KMS-11 (cell line): ENCODE results near the gene ASB14.

Experiments
- H2AFZ ChIP-seq: fragments of 200-600 bp; sonication (generic); 2 replicates; pipeline ENCODE4 v1.6.1; 2016; ENCODE audit warnings: antibody characterized with exemption, mixed run types, low read depth
- H3K27ac ChIP-seq: fragments of 200-600 bp; sonication (generic); 2 replicates; pipeline ENCODE4 v1.6.1; 2016; ENCODE audit warnings: mild to moderate bottlenecking, mixed run types
- H3K27me3 ChIP-seq: fragments of 200-600 bp; sonication (generic); 2 replicates; pipeline ENCODE4 v1.6.1; 2017; ENCODE audit warnings: mild to moderate bottlenecking, low read depth, mixed run types, moderate library complexity; ENCODE audit not compliant: insufficient read depth
- H3K36me3 ChIP-seq: fragments of 200-600 bp; sonication (generic); 2 replicates; pipeline ENCODE4 v1.6.1; 2017; ENCODE audit warnings: mild to moderate bottlenecking, mixed run types; ENCODE audit not compliant: insufficient read depth
- H3K4me1 ChIP-seq: fragments of 200-600 bp; sonication (generic); 2 replicates; pipeline ENCODE4 v1.6.1; 2016; ENCODE audit warnings: mild to moderate bottlenecking, low read depth, mixed run types; ENCODE audit not compliant: poor library complexity, severe bottlenecking
- H3K4me2 ChIP-seq: fragments of 200-600 bp; sonication (generic); 2 replicates; pipeline ENCODE4 v1.7.0; 2016; ENCODE audit warnings: mild to moderate bottlenecking, mixed run types
- H3K4me3 ChIP-seq: fragments of 200-600 bp; sonication (generic); IDR thresholded peaks from 2 replicates; pipeline ENCODE4 v1.6.1; 2017; ENCODE audit warnings: low read depth, low read length, mixed read lengths; ENCODE audit not compliant: insufficient read depth
- H3K79me2 ChIP-seq: fragments of 200-600 bp; sonication (generic); 2 replicates; pipeline ENCODE4 v1.6.1; 2016; ENCODE audit warnings: low read depth, mixed run types; ENCODE audit not compliant: insufficient read depth
- H3K9ac ChIP-seq: fragments of 200-600 bp; sonication (generic); 2 replicates; pipeline ENCODE4 v1.6.1; 2016; ENCODE audit warnings: mild to moderate bottlenecking, mixed run types
- H4K20me1 ChIP-seq: fragments of 200-600 bp; sonication (generic); 2 replicates; pipeline ENCODE4 v1.6.1; 2016; ENCODE audit warnings: mild to moderate bottlenecking, mixed run types; ENCODE audit not compliant: insufficient read depth
- TF ChIP-seq, protein P1 (sequence below): fragments of 200-600 bp; sonication (generic); conservative IDR thresholded peaks from 2 replicates; pipeline ENCODE4 v1.6.1; 2017; ENCODE audit warnings: low read depth, mild to moderate bottlenecking, antibody characterized with exemption, low read length, moderate library complexity, mixed read lengths

Gene ASB14

GRCh38 chr3:57279685-57280084 lies 12.8 kb downstream of the ASB14 start:
- H4K20me1 ChIP-seq, result no peaks in the 10 kb centered on the region
- H3K4me2 ChIP-seq, result no peak overlapping the region
- H3K27ac ChIP-seq, result no peak overlapping the region
- TF ChIP-seq, protein P1, sequence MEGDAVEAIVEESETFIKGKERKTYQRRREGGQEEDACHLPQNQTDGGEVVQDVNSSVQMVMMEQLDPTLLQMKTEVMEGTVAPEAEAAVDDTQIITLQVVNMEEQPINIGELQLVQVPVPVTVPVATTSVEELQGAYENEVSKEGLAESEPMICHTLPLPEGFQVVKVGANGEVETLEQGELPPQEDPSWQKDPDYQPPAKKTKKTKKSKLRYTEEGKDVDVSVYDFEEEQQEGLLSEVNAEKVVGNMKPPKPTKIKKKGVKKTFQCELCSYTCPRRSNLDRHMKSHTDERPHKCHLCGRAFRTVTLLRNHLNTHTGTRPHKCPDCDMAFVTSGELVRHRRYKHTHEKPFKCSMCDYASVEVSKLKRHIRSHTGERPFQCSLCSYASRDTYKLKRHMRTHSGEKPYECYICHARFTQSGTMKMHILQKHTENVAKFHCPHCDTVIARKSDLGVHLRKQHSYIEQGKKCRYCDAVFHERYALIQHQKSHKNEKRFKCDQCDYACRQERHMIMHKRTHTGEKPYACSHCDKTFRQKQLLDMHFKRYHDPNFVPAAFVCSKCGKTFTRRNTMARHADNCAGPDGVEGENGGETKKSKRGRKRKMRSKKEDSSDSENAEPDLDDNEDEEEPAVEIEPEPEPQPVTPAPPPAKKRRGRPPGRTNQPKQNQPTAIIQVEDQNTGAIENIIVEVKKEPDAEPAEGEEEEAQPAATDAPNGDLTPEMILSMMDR, result no peak
- H3K36me3 ChIP-seq, result no peaks in the 10 kb centered on the region
- no peaks in the 10 kb centered on the region for H3K27me3 ChIP-seq
- H3K4me3 ChIP-seq, result no peak overlapping the region
- no peak overlapping the region for H3K9ac ChIP-seq
- no peaks in the 10 kb centered on the region for H3K79me2 ChIP-seq
- H3K4me1 ChIP-seq, result no peaks in the 10 kb centered on the region
- H2AFZ ChIP-seq, result no peak overlapping the region

- no peak overlapping the region for H3K4me2 ChIP-seq
- H3K79me2 ChIP-seq, result no peaks in the 10 kb centered on the region
- H3K36me3 ChIP-seq, result no peaks in the 10 kb centered on the region
- no peak overlapping the region for H2AFZ ChIP-seq
- no peak overlapping the region for H3K4me3 ChIP-seq
- H3K27me3 ChIP-seq, result no peaks in the 10 kb centered on the region
- H3K4me1 ChIP-seq, result no peaks in the 10 kb centered on the region
- no peaks in the 10 kb centered on the region for H4K20me1 ChIP-seq
- no peak overlapping the region for H3K9ac ChIP-seq
- TF ChIP-seq, protein P1, result no peak
- no peak overlapping the region for H3K27ac ChIP-seq
These were observed 14.2 kb downstream of the ASB14 start for GRCh38 chr3:57278237-57278636.

DNA sequence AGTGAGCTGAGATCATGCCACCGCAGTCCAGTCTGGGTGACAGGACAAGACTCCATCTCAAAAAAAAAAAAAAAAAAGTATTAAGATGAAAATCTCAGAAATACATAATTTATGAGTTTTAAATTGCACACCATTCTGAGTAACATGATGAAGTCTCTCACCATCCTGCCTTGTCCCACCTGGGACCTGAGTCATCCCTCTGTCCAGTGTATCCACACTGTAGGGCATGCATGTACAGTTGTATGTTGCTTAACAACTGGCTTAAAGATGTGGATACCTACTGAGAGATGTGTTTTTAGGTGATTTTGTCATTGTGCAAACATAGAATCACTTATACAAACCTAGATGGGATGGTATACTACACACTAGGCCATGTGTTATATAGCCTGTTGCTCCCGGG lies 17.1 kb downstream of the ASB14 start:
- Histone ChIP-seq H3K4me1 (no peaks in the 10 kb centered on the region), H3K27me3 (no peaks in the 10 kb centered on the region), H3K4me3 (no peak overlapping the region), H3K27ac (no peak overlapping the region), H3K9ac (no peak overlapping the region), H2AFZ (no peak overlapping the region), H3K4me2 (no peak overlapping the region), H3K79me2 (no peaks in the 10 kb centered on the region), H3K36me3 (no peaks in the 10 kb centered on the region), H4K20me1 (no peaks in the 10 kb centered on the region)
- TF ChIP-seq, protein P1, result no peak

DNA sequence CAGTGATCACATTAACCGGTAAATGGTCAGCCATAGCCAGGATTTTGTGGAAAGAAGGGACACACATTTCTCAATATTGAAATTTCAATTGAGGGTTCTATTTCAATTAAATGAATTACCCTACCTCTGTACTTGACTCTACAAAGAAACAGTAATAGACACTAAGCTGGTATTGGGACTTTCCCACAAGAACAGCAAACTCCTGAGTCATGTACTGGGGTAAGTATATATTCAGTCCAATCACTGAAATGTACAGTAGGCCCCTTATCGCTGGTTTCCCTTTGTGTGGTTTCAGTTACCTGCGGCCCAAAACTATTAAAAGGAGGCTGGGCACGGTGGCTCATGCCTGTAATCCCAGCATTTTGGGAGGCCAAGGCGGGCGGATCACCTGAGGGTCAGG lies 17.6 kb downstream of the ASB14 start:
- no peak overlapping the region for H3K4me3 ChIP-seq
- no peaks in the 10 kb centered on the region for H3K4me1 ChIP-seq
- H3K27ac ChIP-seq, result no peak overlapping the region
- no peaks in the 10 kb centered on the region for H3K36me3 ChIP-seq
- H3K79me2 ChIP-seq, result no peaks in the 10 kb centered on the region
- no peak overlapping the region for H2AFZ ChIP-seq
- H4K20me1 ChIP-seq, result no peaks in the 10 kb centered on the region
- H3K9ac ChIP-seq, result no peak overlapping the region
- no peak overlapping the region for H3K4me2 ChIP-seq
- TF ChIP-seq, protein P1, result no peak
- no peaks in the 10 kb centered on the region for H3K27me3 ChIP-seq
